ENCODE data around the gene SLC16A2.

DNA sequence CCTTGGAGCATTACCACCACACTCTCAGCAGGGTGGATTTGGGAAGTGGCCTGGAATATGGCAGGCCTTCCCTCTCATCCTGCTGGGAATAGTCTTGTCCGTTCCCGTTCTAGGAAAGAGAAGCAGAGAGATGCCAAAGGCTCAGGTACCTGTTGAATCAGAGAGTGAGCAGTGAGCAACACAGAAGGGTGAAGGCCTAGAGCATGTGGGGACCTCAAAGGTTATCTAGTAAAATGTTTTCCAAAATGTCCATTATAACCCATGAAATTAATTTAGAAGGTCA is 30.8 kb downstream of the SLC16A2 start:
- TF ChIP-seq, protein P1, sequence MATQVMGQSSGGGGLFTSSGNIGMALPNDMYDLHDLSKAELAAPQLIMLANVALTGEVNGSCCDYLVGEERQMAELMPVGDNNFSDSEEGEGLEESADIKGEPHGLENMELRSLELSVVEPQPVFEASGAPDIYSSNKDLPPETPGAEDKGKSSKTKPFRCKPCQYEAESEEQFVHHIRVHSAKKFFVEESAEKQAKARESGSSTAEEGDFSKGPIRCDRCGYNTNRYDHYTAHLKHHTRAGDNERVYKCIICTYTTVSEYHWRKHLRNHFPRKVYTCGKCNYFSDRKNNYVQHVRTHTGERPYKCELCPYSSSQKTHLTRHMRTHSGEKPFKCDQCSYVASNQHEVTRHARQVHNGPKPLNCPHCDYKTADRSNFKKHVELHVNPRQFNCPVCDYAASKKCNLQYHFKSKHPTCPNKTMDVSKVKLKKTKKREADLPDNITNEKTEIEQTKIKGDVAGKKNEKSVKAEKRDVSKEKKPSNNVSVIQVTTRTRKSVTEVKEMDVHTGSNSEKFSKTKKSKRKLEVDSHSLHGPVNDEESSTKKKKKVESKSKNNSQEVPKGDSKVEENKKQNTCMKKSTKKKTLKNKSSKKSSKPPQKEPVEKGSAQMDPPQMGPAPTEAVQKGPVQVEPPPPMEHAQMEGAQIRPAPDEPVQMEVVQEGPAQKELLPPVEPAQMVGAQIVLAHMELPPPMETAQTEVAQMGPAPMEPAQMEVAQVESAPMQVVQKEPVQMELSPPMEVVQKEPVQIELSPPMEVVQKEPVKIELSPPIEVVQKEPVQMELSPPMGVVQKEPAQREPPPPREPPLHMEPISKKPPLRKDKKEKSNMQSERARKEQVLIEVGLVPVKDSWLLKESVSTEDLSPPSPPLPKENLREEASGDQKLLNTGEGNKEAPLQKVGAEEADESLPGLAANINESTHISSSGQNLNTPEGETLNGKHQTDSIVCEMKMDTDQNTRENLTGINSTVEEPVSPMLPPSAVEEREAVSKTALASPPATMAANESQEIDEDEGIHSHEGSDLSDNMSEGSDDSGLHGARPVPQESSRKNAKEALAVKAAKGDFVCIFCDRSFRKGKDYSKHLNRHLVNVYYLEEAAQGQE (IDR thresholded peaks at IDR 0.05; ENCODE audit: insufficient read depth in 1 of 2, low read depth in 2 of 2, low read length in 1 of 2) = no peak
- TF ChIP-seq, protein P2, sequence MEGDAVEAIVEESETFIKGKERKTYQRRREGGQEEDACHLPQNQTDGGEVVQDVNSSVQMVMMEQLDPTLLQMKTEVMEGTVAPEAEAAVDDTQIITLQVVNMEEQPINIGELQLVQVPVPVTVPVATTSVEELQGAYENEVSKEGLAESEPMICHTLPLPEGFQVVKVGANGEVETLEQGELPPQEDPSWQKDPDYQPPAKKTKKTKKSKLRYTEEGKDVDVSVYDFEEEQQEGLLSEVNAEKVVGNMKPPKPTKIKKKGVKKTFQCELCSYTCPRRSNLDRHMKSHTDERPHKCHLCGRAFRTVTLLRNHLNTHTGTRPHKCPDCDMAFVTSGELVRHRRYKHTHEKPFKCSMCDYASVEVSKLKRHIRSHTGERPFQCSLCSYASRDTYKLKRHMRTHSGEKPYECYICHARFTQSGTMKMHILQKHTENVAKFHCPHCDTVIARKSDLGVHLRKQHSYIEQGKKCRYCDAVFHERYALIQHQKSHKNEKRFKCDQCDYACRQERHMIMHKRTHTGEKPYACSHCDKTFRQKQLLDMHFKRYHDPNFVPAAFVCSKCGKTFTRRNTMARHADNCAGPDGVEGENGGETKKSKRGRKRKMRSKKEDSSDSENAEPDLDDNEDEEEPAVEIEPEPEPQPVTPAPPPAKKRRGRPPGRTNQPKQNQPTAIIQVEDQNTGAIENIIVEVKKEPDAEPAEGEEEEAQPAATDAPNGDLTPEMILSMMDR (IDR thresholded peaks at IDR 0.05) = no peak
- TF ChIP-seq POLR2AphosphoS5 (IDR thresholded peaks at IDR 0.05; ENCODE audit: low read depth, low read length) = no peak

Data from Panc1 (cell line).